ENCODE measurements around the gene SYNE4.
A peak's percentile ranks its signal among the peaks of the same experiment; 100 is the strongest.

The SYNE4 gene

DNA sequence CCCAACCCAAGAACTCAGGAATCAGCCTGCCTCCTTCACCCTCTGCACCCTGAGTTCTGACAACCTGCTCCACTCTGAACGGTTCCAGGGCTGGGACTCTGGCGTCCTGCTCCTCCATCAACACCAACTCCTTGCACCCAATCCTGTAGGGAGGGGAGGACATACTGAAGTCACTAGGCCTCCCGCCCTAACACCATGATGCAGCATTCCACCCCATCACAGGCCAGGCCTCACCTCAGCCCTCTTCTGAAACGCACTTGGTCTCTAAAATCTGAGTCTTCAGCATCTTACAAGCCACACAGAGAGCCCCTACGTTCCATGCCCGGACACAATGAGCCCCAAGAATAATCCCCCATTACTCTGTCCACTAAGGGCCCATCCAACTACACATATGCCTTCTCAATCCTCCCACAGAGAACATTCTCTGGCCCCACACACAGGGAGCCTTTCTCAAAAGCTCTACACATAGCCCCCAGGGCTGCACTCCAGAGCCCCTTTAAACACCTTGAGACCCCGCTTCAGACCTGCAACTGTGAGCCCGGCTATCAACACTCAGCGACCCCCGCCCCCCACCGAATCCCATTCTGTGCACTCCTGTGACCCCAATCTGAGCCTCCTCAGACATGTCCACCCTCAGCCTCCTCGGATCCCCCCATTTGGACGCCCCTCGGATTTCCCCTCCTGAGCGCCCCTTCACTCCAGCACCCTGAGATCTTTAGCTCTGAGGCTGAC lies 4.8 kb upstream of the SYNE4 start (continued):
- TF ChIP-seq, protein P1, sequence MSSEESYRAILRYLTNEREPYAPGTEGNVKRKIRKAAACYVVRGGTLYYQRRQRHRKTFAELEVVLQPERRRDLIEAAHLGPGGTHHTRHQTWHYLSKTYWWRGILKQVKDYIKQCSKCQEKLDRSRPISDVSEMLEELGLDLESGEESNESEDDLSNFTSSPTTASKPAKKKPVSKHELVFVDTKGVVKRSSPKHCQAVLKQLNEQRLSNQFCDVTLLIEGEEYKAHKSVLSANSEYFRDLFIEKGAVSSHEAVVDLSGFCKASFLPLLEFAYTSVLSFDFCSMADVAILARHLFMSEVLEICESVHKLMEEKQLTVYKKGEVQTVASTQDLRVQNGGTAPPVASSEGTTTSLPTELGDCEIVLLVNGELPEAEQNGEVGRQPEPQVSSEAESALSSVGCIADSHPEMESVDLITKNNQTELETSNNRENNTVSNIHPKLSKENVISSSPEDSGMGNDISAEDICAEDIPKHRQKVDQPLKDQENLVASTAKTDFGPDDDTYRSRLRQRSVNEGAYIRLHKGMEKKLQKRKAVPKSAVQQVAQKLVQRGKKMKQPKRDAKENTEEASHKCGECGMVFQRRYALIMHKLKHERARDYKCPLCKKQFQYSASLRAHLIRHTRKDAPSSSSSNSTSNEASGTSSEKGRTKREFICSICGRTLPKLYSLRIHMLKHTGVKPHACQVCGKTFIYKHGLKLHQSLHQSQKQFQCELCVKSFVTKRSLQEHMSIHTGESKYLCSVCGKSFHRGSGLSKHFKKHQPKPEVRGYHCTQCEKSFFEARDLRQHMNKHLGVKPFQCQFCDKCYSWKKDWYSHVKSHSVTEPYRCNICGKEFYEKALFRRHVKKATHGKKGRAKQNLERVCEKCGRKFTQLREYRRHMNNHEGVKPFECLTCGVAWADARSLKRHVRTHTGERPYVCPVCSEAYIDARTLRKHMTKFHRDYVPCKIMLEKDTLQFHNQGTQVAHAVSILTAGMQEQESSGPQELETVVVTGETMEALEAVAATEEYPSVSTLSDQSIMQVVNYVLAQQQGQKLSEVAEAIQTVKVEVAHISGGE (tag by site-specific recombination; conservative IDR thresholded peaks at IDR 0.05; ENCODE audit: low read depth), result 0 out of 2 replicates have a peak, but pooled peaks have one; percentile 20
- TF ChIP-seq ZBTB48 (tag by site-specific recombination; IDR thresholded peaks at IDR 0.05) (no peak), ZNF433 (tag by site-specific recombination; IDR thresholded peaks at IDR 0.05; ENCODE audit: low read depth) (peak; percentile 2; the same call in 1 of the 2 replicates), ZNF843 (tag by site-specific recombination; IDR thresholded peaks at IDR 0.05) (0 out of 2 replicates have a peak, but pooled peaks have one; percentile 37), ZNF548 (tag by site-specific recombination; IDR thresholded peaks at IDR 0.05) (no peak), ZBTB20 (tag by site-specific recombination; IDR thresholded peaks at IDR 0.05) (peak; percentile 13; the same call in 1 of the 2 replicates), ZFP3 (tag by site-specific recombination; IDR thresholded peaks at IDR 0.05; ENCODE audit: low read depth) (0 out of 2 replicates have a peak, but pooled peaks have one; percentile 5), ZNF664 (tag by site-specific recombination; IDR thresholded peaks at IDR 0.05) (no peak), ZNF341 (tag by site-specific recombination; IDR thresholded peaks at IDR 0.05; ENCODE audit: low read depth) (no peak), ZNF155 (tag by site-specific recombination; IDR thresholded peaks at IDR 0.05) (peak; percentile 70; the same call in 1 of the 2 replicates), ZNF600 (tag by site-specific recombination; IDR thresholded peaks at IDR 0.05) (0 out of 2 replicates have a peak, but pooled peaks have one; percentile 43), ZNF626 (tag by site-specific recombination; IDR thresholded peaks at IDR 0.05) (no peak), ZNF146 (tag by site-specific recombination; IDR thresholded peaks at IDR 0.05) (peak; percentile 22; the same call in 1 of the 2 replicates), GFI1B (tag by site-specific recombination; IDR thresholded peaks at IDR 0.05) (no peak), ZNF791 (tag by site-specific recombination; IDR thresholded peaks at IDR 0.05) (0 out of 2 replicates have a peak, but pooled peaks have one; percentile 13), ZNF473 (tag by site-specific recombination; IDR thresholded peaks at IDR 0.05) (no peak), ZNF239 (tag by site-specific recombination; IDR thresholded peaks at IDR 0.05) (0 out of 2 replicates have a peak, but pooled peaks have one; percentile 30)
- TF ChIP-seq, protein P2, sequence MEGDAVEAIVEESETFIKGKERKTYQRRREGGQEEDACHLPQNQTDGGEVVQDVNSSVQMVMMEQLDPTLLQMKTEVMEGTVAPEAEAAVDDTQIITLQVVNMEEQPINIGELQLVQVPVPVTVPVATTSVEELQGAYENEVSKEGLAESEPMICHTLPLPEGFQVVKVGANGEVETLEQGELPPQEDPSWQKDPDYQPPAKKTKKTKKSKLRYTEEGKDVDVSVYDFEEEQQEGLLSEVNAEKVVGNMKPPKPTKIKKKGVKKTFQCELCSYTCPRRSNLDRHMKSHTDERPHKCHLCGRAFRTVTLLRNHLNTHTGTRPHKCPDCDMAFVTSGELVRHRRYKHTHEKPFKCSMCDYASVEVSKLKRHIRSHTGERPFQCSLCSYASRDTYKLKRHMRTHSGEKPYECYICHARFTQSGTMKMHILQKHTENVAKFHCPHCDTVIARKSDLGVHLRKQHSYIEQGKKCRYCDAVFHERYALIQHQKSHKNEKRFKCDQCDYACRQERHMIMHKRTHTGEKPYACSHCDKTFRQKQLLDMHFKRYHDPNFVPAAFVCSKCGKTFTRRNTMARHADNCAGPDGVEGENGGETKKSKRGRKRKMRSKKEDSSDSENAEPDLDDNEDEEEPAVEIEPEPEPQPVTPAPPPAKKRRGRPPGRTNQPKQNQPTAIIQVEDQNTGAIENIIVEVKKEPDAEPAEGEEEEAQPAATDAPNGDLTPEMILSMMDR (tag by site-specific recombination; IDR thresholded peaks at IDR 0.05), result peak; percentile 27
- TF ChIP-seq, protein P3, sequence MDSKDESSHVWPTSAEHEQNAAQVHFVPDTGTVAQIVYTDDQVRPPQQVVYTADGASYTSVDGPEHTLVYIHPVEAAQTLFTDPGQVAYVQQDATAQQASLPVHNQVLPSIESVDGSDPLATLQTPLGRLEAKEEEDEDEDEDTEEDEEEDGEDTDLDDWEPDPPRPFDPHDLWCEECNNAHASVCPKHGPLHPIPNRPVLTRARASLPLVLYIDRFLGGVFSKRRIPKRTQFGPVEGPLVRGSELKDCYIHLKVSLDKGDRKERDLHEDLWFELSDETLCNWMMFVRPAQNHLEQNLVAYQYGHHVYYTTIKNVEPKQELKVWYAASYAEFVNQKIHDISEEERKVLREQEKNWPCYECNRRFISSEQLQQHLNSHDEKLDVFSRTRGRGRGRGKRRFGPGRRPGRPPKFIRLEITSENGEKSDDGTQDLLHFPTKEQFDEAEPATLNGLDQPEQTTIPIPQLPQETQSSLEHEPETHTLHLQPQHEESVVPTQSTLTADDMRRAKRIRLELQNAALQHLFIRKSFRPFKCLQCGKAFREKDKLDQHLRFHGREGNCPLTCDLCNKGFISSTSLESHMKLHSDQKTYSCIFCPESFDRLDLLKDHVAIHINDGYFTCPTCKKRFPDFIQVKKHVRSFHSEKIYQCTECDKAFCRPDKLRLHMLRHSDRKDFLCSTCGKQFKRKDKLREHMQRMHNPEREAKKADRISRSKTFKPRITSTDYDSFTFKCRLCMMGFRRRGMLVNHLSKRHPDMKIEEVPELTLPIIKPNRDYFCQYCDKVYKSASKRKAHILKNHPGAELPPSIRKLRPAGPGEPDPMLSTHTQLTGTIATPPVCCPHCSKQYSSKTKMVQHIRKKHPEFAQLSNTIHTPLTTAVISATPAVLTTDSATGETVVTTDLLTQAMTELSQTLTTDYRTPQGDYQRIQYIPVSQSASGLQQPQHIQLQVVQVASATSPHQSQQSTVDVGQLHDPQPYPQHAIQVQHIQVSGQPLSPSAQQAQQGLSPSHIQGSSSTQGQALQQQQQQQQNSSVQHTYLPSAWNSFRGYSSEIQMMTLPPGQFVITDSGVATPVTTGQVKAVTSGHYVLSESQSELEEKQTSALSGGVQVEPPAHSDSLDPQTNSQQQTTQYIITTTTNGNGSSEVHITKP (tag by site-specific recombination; IDR thresholded peaks at IDR 0.05), result no peak
- TF ChIP-seq, protein P4, sequence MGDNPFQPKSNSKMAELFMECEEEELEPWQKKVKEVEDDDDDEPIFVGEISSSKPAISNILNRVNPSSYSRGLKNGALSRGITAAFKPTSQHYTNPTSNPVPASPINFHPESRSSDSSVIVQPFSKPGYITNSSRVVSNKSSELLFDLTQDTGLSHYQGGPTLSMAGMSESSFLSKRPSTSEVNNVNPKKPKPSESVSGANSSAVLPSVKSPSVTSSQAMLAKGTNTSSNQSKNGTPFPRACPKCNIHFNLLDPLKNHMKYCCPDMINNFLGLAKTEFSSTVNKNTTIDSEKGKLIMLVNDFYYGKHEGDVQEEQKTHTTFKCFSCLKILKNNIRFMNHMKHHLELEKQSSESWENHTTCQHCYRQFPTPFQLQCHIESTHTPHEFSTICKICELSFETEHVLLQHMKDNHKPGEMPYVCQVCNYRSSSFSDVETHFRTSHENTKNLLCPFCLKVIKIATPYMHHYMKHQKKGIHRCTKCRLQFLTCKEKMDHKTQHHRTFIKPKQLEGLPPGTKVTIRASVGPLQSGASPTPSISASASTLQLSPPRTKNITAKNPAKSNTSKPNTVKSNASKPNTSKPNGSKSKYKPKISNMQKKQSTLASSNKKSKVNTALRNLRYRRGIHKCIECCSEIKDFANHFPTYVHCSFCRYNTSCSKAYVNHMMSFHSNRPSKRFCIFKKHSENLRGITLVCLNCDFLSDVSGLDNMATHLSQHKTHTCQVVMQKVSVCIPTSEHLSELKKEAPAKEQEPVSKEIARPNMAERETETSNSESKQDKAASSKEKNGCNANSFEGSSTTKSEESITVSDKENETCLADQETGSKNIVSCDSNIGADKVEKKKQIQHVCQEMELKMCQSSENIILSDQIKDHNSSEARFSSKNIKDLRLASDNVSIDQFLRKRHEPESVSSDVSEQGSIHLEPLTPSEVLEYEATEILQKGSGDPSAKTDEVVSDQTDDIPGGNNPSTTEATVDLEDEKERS (tag by site-specific recombination; IDR thresholded peaks at IDR 0.05), result peak; percentile 34; the same call in 1 of the 2 replicates
- TF ChIP-seq, protein P5, sequence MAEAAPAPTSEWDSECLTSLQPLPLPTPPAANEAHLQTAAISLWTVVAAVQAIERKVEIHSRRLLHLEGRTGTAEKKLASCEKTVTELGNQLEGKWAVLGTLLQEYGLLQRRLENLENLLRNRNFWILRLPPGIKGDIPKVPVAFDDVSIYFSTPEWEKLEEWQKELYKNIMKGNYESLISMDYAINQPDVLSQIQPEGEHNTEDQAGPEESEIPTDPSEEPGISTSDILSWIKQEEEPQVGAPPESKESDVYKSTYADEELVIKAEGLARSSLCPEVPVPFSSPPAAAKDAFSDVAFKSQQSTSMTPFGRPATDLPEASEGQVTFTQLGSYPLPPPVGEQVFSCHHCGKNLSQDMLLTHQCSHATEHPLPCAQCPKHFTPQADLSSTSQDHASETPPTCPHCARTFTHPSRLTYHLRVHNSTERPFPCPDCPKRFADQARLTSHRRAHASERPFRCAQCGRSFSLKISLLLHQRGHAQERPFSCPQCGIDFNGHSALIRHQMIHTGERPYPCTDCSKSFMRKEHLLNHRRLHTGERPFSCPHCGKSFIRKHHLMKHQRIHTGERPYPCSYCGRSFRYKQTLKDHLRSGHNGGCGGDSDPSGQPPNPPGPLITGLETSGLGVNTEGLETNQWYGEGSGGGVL (tag by site-specific recombination; IDR thresholded peaks at IDR 0.05), result 0 out of 2 replicates have a peak, but pooled peaks have one; percentile 31
- TF ChIP-seq, protein P6, sequence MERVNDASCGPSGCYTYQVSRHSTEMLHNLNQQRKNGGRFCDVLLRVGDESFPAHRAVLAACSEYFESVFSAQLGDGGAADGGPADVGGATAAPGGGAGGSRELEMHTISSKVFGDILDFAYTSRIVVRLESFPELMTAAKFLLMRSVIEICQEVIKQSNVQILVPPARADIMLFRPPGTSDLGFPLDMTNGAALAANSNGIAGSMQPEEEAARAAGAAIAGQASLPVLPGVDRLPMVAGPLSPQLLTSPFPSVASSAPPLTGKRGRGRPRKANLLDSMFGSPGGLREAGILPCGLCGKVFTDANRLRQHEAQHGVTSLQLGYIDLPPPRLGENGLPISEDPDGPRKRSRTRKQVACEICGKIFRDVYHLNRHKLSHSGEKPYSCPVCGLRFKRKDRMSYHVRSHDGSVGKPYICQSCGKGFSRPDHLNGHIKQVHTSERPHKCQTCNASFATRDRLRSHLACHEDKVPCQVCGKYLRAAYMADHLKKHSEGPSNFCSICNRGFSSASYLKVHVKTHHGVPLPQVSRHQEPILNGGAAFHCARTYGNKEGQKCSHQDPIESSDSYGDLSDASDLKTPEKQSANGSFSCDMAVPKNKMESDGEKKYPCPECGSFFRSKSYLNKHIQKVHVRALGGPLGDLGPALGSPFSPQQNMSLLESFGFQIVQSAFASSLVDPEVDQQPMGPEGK (tag by site-specific recombination; IDR thresholded peaks at IDR 0.05), result no peak

Measured in HEK293 (cell line).